ENCODE measurements around the gene AKR1C1.
"Not testable (repeated sequence)": the region's sequence is repeated elsewhere in the genome, so short reads cannot be mapped to it uniquely, and the experiment has no call there.

The AKR1C1 gene

DNA sequence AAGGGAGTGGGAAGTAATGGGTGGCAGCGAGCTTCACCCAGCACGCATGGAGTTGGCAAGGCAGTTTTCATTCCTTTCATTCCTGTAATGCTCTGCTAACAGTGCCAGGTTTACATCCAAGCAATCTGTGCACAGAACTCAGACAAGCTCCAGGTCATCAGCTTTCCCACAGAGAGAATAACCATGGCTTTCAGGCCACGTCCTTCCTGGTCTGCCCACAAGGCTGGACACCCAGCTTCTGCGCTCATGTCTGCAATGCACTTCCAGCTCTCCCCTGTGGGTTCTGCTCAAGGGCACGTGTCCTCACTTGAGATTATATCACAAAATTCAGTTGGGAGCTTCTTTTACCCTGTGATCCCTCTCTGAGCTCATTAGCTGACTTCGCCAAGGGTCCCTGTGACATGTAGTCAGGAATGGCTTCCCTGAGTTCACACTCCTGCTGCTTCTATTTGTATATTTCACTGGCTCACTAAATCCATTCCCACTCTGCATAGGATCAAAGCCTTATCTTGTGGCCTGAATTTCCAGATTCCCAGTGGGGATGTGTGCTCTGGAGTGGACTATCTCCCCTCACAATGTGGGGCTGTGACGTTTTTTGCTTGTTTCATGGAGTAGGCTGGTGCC is 21.9 kb downstream of the AKR1C1 start:
- no peak for TF ChIP-seq ESRRG (CRISPR knock-in tag; IDR thresholded peaks at IDR 0.05)
- TF ChIP-seq, protein P1, sequence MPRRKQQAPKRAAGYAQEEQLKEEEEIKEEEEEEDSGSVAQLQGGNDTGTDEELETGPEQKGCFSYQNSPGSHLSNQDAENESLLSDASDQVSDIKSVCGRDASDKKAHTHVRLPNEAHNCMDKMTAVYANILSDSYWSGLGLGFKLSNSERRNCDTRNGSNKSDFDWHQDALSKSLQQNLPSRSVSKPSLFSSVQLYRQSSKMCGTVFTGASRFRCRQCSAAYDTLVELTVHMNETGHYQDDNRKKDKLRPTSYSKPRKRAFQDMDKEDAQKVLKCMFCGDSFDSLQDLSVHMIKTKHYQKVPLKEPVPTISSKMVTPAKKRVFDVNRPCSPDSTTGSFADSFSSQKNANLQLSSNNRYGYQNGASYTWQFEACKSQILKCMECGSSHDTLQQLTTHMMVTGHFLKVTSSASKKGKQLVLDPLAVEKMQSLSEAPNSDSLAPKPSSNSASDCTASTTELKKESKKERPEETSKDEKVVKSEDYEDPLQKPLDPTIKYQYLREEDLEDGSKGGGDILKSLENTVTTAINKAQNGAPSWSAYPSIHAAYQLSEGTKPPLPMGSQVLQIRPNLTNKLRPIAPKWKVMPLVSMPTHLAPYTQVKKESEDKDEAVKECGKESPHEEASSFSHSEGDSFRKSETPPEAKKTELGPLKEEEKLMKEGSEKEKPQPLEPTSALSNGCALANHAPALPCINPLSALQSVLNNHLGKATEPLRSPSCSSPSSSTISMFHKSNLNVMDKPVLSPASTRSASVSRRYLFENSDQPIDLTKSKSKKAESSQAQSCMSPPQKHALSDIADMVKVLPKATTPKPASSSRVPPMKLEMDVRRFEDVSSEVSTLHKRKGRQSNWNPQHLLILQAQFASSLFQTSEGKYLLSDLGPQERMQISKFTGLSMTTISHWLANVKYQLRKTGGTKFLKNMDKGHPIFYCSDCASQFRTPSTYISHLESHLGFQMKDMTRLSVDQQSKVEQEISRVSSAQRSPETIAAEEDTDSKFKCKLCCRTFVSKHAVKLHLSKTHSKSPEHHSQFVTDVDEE (CRISPR knock-in tag; IDR thresholded peaks at IDR 0.05): no peak
- TF ChIP-seq ISL1 (CRISPR knock-in tag; IDR thresholded peaks at IDR 0.05): no peak
- TF ChIP-seq ZC3H10 (CRISPR knock-in tag; IDR thresholded peaks at IDR 0.05): no peak
- no peak for TF ChIP-seq RARB (CRISPR knock-in tag; IDR thresholded peaks at IDR 0.05)
- TF ChIP-seq, protein P2, sequence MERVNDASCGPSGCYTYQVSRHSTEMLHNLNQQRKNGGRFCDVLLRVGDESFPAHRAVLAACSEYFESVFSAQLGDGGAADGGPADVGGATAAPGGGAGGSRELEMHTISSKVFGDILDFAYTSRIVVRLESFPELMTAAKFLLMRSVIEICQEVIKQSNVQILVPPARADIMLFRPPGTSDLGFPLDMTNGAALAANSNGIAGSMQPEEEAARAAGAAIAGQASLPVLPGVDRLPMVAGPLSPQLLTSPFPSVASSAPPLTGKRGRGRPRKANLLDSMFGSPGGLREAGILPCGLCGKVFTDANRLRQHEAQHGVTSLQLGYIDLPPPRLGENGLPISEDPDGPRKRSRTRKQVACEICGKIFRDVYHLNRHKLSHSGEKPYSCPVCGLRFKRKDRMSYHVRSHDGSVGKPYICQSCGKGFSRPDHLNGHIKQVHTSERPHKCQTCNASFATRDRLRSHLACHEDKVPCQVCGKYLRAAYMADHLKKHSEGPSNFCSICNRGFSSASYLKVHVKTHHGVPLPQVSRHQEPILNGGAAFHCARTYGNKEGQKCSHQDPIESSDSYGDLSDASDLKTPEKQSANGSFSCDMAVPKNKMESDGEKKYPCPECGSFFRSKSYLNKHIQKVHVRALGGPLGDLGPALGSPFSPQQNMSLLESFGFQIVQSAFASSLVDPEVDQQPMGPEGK (CRISPR knock-in tag; IDR thresholded peaks at IDR 0.05; ENCODE audit: borderline replicate concordance): no peak
- TF ChIP-seq, protein P3, sequence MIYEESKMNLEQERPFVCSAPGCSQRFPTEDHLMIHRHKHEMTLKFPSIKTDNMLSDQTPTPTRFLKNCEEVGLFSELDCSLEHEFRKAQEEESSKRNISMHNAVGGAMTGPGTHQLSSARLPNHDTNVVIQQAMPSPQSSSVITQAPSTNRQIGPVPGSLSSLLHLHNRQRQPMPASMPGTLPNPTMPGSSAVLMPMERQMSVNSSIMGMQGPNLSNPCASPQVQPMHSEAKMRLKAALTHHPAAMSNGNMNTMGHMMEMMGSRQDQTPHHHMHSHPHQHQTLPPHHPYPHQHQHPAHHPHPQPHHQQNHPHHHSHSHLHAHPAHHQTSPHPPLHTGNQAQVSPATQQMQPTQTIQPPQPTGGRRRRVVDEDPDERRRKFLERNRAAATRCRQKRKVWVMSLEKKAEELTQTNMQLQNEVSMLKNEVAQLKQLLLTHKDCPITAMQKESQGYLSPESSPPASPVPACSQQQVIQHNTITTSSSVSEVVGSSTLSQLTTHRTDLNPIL (CRISPR knock-in tag; IDR thresholded peaks at IDR 0.05; ENCODE audit: low read depth): no peak
- TF ChIP-seq BACH2 (CRISPR knock-in tag; IDR thresholded peaks at IDR 0.05; ENCODE audit: borderline replicate concordance): no peak
- TF ChIP-seq, protein P4, sequence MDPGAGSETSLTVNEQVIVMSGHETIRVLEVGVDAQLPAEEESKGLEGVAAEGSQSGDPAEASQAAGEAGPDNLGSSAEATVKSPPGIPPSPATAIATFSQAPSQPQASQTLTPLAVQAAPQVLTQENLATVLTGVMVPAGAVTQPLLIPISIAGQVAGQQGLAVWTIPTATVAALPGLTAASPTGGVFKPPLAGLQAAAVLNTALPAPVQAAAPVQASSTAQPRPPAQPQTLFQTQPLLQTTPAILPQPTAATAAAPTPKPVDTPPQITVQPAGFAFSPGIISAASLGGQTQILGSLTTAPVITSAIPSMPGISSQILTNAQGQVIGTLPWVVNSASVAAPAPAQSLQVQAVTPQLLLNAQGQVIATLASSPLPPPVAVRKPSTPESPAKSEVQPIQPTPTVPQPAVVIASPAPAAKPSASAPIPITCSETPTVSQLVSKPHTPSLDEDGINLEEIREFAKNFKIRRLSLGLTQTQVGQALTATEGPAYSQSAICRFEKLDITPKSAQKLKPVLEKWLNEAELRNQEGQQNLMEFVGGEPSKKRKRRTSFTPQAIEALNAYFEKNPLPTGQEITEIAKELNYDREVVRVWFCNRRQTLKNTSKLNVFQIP (CRISPR knock-in tag; IDR thresholded peaks at IDR 0.05; ENCODE audit: borderline replicate concordance, low read depth): no peak
- TF ChIP-seq ZNF565 (CRISPR knock-in tag; conservative IDR thresholded peaks at IDR 0.05; ENCODE audit: low read depth): no peak
- no peak for TF ChIP-seq ZNF70 (CRISPR knock-in tag; IDR thresholded peaks at IDR 0.05)
- no peak for TF ChIP-seq PPARA (CRISPR knock-in tag; IDR thresholded peaks at IDR 0.05; ENCODE audit: borderline replicate concordance)
- no peak for TF ChIP-seq TCF4 (CRISPR knock-in tag; IDR thresholded peaks at IDR 0.05; ENCODE audit: borderline replicate concordance)
- no peak for TF ChIP-seq OSR1 (CRISPR knock-in tag; IDR thresholded peaks at IDR 0.05)
- no peak for TF ChIP-seq SNAI2 (CRISPR knock-in tag; IDR thresholded peaks at IDR 0.05)
- peak; percentile 84 for ATAC-seq

DNA sequence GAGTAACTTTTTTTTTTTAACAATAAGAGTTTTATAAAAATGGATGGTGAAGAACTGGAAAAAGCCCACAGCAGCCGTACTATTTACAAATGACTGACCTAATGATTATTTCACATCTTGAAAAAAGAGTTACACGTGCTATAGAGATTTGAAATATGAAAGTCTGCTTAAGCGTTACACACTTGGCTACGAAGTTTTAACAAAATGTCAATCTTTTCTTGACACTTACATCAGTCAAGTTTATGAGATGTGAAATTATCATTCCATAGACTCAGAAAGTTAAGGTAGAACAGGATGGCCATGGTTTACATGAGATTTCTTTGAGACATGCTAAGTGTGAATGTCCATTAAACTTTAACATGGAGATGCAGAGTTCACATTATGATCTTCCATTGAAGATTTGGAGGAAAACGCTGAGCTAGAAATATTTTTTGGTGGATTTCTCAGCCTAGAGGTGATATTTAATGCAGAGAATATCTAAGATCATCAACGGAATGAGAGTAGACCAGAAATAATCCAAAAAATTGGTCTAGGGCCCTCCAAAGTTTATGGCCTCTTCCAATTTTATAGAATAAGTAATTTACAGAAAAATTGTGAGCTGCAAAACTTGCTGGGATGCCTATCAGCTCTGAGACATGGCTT is 24.9 kb downstream of the AKR1C1 start:
- ATAC-seq: not testable (repeated sequence)

DNA sequence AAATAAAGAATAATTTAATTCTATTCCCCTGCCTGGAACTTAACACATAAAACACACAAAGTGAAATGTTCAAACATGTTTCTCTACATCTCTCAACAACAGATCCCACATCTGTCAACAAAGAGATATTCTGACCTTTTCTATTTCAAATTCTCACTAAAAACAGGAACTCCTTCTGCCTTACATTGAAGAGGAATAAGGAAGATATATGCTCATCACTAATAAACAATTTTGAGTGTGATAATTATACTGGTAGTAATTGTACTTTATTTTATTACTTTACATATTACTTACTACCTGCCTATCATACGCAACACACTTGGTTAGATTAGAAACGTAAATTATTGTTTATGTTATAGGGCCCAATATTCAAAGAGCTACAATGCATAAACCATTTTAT is 27.0 kb downstream of the AKR1C1 start:
- no peak for ATAC-seq
- TF ChIP-seq ZNF8 (CRISPR knock-in tag; IDR thresholded peaks at IDR 0.05): no peak
- TF ChIP-seq, protein P4 (CRISPR knock-in tag; IDR thresholded peaks at IDR 0.05; ENCODE audit: borderline replicate concordance, low read depth): no peak
- TF ChIP-seq, protein P1 (CRISPR knock-in tag; IDR thresholded peaks at IDR 0.05): no peak
- no peak for TF ChIP-seq RARB (CRISPR knock-in tag; IDR thresholded peaks at IDR 0.05)
- TF ChIP-seq, protein P2 (CRISPR knock-in tag; IDR thresholded peaks at IDR 0.05; ENCODE audit: borderline replicate concordance): no peak
- no peak for TF ChIP-seq ISL1 (CRISPR knock-in tag; IDR thresholded peaks at IDR 0.05)
- TF ChIP-seq CSDC2 (CRISPR knock-in tag; IDR thresholded peaks at IDR 0.05): no peak
- no peak for TF ChIP-seq ZFP3 (CRISPR knock-in tag; IDR thresholded peaks at IDR 0.05)
- TF ChIP-seq BACH2 (CRISPR knock-in tag; IDR thresholded peaks at IDR 0.05; ENCODE audit: borderline replicate concordance): no peak
- TF ChIP-seq ZFP30 (CRISPR knock-in tag; IDR thresholded peaks at IDR 0.05): no peak
- no peak for TF ChIP-seq ESRRG (CRISPR knock-in tag; IDR thresholded peaks at IDR 0.05)
- TF ChIP-seq GLIS3 (CRISPR knock-in tag; IDR thresholded peaks at IDR 0.05): no peak
- TF ChIP-seq TOX (CRISPR knock-in tag; IDR thresholded peaks at IDR 0.05; ENCODE audit: borderline replicate concordance): no peak
- TF ChIP-seq OSR1 (CRISPR knock-in tag; IDR thresholded peaks at IDR 0.05): no peak
